GM11168 (cell line): ENCODE data around the gene AP1M1.

Experiments
- in situ Hi-C: fragments of 300-500 bp; cut with MboI; formaldehyde crosslinking; loops from one replicate; pipeline ENCODE4 v1.12.0; 2022; ENCODE audit warnings: low sequenced_read_pairs; ENCODE audit not compliant: unreplicated experiment

The AP1M1 gene

GRCh38 chr19:16197622-16198369 lies at the start of gene AP1M1:
Gene AP1M1, plus strand, starts transcription at chr19:16197911. Its CDS starts 116 bp downstream, at chr19:16198027.
- in situ Hi-C loops: loop anchor here (25.0 kb wide), 1 partner anchor 560 kb away; the partner anchor contains the start of gene CYP4F3

- in situ Hi-C loops: no loop called here
These were observed 49.1 kb upstream of the AP1M1 start for GRCh38 chr19:16148443-16149229.

DNA sequence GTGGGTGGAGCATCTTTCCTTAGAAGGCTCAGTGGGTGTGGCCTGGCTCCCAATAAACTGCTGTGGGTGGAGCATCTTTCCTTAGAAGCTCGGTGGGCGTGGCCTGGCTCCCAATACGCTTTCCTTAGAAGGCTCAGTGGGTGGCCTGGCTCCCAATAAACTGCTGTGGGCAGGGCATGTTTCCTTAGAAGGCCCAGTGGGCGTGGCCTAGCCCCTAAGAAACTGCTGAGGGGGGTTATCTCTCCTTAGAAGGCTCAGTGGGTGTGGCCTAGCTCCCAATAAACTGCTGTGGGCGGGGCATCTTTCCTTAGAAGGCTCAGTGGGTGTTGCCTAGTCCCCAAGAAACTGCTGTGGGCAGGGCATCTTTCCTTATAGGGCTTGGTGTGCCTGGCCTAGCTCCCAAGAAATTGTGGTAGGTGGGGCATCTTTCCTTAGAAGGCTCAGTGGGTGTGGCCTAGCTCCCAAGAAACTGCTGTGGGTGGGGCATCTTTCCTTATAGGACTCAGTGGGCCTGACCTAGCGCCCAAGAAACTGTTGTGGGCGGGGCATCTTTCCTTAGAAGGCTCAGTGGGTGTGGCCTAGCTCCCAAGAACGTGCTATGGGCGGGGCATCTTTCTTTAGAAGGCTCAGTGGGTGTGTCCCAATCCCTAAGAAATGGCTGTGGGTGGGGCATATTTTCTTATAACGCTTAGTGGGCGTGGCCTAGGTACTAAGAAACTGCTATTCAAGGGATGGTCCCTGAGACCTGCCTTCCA lies 44.0 kb upstream of the AP1M1 start:
- in situ Hi-C loops: no loop called here

DNA sequence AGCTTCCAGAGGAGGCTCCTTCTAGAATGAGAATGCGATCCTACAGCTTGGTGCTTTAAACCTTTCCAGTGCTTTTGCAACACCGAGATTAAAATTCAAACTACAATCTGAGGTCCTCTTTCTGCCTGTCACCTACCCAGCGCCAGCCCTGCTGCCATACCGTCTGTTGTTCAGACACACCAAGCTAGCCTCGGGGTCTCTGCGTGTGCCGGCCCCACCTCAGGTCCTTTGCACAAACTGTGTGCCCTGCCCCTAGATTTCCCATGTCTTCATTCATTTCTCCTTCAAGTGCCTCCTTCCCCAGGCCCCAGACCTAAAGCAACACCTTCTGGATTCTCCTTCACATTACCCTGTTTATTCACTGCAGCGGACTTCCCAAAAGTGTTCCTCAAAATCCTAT lies 43.2 kb upstream of the AP1M1 start:
- in situ Hi-C loops: no loop called here

GRCh38 chr19:16155128-16155527 lies 42.6 kb upstream of the AP1M1 start:
- in situ Hi-C loops: no loop called here

GRCh38 chr19:16156904-16157303 lies 40.8 kb upstream of the AP1M1 start:
- in situ Hi-C loops: no loop called here

DNA sequence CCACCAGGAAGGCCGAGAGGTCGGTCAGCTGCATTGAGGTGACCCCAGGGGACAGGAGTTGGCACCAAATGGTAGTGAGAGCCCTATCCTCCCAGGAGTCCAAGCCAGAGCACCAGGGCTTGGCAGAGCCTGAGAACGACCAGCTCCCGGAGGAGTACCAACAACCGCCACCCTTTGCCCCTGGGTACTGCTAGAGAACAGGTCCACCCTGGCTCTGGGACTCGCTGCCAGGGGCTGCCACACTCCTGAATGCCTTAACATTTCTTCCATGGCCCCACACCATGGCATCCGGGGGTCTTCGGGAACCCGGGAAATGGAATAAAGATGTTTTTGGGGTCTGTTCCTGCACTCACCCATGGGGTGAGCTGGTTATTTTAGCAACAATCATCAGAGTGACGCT lies 40.1 kb upstream of the AP1M1 start:
- in situ Hi-C loops: no loop called here

DNA sequence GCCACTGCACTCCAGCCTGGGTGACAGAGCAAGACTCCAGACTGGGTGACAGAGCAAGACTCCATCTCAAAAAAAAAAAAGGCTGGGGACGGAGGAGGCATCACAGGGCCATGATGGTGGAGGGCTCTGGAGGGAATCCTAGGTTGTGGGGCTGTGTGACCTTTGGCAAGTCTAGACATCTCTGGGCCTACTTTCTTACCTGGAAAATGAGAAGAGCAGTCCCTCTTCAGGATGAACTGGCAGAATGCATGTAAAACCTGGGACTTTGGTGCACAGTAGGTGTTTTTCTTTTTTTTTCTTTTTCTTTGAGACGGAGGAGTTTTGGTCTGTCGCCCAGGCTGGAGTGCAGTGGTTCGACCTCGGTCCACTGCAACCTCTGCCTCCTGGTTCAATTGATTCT lies 38.1 kb upstream of the AP1M1 start:
- in situ Hi-C loops: no loop called here

- in situ Hi-C loops: no loop called here
These were observed 37.2 kb upstream of the AP1M1 start for GRCh38 chr19:16160445-16160942.

DNA sequence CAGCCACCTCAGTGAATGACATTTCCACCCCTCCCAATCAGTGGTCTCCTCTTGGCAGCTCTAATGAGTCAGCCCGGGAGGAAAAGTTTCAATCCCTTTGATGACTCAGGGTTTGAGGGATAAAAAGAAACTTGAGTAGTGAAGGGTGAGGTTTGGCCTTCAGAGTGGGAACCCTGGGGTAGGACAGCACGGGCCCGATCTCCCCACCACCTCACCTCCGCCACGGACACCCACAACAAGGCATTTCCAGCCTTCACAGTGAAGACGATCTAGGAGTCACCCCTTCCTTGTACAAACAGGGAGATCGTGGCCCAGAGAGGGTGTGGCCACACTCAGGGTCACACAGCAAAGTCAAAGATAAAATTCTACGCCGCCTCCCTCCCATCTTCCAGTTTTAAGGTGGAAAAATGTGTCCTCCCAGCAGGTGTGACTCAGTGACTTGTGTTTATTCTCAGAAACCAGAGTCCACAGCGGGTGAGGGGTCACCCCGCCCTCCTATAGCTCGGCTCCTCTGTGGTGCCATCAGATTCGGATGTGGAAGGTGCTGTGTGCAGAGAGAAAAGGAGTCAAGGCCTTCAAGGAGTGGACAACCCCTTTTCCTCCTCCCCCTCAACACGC lies 36.7 kb upstream of the AP1M1 start:
- in situ Hi-C loops: no loop called here

DNA sequence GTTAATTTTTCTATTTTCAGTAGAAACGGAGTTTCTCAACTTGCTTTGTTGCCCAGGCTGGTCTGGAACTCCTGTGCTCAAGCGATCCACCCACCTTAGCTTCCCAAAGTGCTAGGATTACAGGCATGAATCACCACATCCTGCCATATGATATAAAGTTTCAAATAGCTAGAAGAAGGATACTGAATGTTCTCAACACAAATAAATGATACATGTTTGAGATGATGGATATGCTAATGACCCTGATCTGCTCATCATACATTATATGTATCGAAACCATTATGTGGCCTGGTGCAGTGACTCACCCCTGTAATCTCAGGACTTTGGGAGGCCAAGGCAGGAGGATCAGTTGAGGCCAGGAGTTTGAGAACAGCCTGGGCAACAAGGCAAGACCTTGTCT lies 35.9 kb upstream of the AP1M1 start:
- in situ Hi-C loops: no loop called here

DNA sequence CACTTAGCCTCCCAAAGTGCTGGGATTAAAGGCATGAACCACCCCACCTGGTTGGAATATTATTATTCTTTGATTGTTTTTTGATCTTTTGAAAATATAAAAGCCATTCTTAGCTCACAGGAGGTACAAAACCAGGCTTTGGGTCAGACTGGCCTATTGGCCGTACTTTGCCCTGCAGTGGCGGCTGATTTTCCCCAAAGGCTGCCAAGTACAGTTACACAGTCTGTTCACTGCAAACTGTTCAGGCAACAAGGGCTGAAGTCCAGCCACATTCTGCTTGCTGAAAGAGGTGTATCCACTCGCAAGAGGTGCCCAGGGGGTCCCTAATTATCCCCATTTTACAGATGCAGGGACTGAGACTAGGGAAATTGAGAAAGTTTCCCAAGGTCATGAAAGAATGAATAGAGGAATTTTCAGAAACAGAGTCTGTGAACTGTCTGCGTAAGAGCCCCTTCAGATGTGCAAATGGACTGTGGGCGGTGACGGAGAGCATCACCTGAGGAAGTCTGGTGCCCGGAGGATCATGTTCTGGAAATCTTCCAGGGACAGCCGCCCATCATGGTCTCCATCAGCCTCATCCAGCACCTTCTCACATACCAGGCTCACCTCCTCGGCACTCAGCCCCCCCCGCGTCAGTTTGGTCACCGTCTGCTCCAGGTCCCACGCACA lies 33.4 kb upstream of the AP1M1 start:
- in situ Hi-C loops: no loop called here

- in situ Hi-C loops: no loop called here
These were observed 31.3 kb upstream of the AP1M1 start for GRCh38 chr19:16166417-16166816.

DNA sequence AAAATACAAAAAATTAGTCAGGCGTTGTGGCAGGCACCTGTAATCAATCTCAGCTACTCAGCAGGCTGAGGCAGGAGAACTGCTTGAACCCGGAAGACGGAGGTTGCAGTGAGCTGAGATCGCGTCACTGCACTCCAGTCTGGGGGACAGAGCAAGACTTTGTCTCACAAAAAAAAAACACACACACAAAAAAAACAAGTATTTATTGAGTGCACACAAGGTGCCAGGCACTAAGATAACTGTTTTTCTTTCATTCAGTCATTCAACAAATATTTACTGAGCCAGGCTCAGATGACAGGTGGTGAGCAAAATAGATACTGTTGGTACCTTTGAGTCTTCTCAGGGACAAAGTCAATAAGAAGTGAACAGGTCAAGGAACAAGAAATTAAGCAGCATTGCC lies 30.7 kb upstream of the AP1M1 start:
- in situ Hi-C loops: no loop called here

DNA sequence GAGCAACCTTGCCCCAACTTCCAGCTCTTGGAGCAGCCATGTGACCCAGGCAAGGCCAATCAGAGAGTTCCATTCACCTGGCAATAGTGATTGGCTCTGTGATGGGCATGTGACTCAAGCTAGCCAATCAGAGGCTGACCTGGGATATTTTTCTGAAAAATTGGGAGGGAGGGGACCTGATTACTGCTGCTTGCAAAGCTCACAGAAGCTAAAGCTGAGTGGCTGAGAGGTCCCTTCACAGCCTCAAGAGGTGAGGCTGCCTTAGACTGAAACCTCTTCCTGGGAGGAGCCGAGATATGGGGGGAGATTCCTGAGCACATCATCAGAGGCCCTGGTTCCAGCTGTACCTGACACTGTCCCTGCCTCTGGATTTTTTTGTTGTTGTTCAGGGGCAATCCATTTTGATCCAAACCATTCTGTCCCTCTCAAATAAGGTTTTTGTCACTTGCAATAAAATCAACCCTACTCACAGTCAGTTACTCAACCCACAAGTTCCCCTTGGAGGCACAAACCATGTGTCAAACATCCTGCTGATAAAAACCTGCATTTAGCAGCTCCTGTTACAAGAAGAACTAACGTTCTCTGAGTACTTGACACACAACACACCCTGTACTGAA lies 29.1 kb upstream of the AP1M1 start:
- in situ Hi-C loops: no loop called here

DNA sequence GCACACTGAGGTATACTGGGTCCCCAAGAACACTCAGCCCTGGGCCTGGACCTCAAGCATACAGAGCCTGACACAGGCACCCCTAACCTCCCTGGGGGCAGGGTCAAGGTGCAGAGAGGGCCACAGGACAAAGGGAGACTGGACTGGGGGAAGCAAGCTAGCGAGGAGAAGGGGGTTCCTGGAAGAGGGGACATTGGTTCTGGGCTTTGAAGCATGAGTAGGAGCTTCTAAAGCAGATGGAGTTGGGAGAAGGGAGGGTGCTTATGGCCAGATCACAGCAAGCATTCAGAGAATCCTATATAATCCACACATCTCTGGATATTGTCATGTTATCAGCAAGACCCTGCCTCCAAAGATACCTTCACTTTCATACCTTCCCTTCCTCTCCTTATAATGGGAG lies 27.6 kb upstream of the AP1M1 start:
- in situ Hi-C loops: no loop called here

DNA sequence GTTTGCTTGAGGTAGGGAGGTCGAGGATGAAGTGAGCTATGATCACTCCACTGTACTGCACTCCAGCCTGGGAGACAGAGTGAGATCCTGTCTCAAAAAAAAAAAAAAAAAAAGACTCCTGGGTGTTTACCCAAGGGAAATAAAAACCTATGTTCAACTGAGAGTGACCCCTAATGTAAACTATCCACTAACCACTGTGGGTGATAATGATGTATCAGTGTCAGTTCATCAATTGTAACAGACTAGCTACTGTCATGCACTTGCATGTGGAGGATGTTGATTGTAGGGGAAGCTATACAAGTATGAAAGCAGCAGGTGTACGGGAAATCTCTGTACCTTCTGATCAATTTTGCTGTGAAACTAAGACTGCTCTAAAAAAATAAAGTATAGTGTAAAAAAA lies 21.8 kb upstream of the AP1M1 start:
- in situ Hi-C loops: loop anchor here (25.0 kb wide), 1 partner anchor 539 kb away; the partner anchor contains the start of gene CYP4F3

- in situ Hi-C loops: loop anchor here (25.0 kb wide), 1 partner anchor 542 kb away; the partner anchor contains the start of gene CYP4F3
These were observed 18.8 kb upstream of the AP1M1 start for GRCh38 chr19:16178866-16179265.

GRCh38 chr19:16180611-16181010 lies 17.1 kb upstream of the AP1M1 start:
- in situ Hi-C loops: loop anchor here (5.0 to 25.0 kb wide), 2 partner anchors 48 to 543 kb away; partner anchors contain the start of gene CYP4F3
